GM19463 (cell line): ENCODE measurements around the gene ZGRF1.
"Not testable (repeated sequence)": the region's sequence is repeated elsewhere in the genome, so short reads cannot be mapped to it uniquely, and the experiment has no call there.

Experiments used
- ATAC-seq: cut with Tn5 transposase; IDR thresholded peaks from one replicate; pipeline ENCODE4 v1.9.1; 2021; ENCODE audit warnings: mild to moderate bottlenecking, moderate library complexity; ENCODE audit not compliant: unreplicated experiment

Gene ZGRF1

GRCh38 chr4:112636688-112637551 lies at the start of gene ZGRF1, which contains the start of gene LARP7:
ZGRF1 (minus strand) TSS chr4:112636909; CDS start chr4:112633176, 3,733 bp downstream.
LARP7 (plus strand) TSS chr4:112637143; CDS start chr4:112644670, 7,527 bp downstream.
- ATAC-seq = peak; percentile 88

- ATAC-seq = no peak
Observed at GRCh38 chr4:112680996-112681395, 44.3 kb upstream of the ZGRF1 start.

- ATAC-seq = no peak
Observed at GRCh38 chr4:112677519-112678091, 40.9 kb upstream of the ZGRF1 start.

- no peak for ATAC-seq
Observed at GRCh38 chr4:112674376-112674775, 37.7 kb upstream of the ZGRF1 start.

- no peak for ATAC-seq
Observed at GRCh38 chr4:112673686-112674085, 37.0 kb upstream of the ZGRF1 start.

GRCh38 chr4:112673076-112673475 lies 36.4 kb upstream of the ZGRF1 start:
- ATAC-seq = no peak

GRCh38 chr4:112668131-112668530 lies 31.4 kb upstream of the ZGRF1 start:
- no peak for ATAC-seq

- ATAC-seq = no peak
Observed at GRCh38 chr4:112664611-112665010, 27.9 kb upstream of the ZGRF1 start.

- not testable (repeated sequence) for ATAC-seq
Observed at GRCh38 chr4:112656115-112656514, 19.4 kb upstream of the ZGRF1 start.

- ATAC-seq = no peak
Observed at GRCh38 chr4:112655270-112655669, 18.6 kb upstream of the ZGRF1 start.

- no peak for ATAC-seq
Observed at GRCh38 chr4:112652216-112652615, 15.5 kb upstream of the ZGRF1 start.

- no peak for ATAC-seq
Observed at GRCh38 chr4:112651641-112652040, 14.9 kb upstream of the ZGRF1 start.

GRCh38 chr4:112650332-112650731 lies 13.6 kb upstream of the ZGRF1 start:
- ATAC-seq = no peak

- ATAC-seq = no peak
Observed at GRCh38 chr4:112649055-112649408, 12.3 kb upstream of the ZGRF1 start.

GRCh38 chr4:112648263-112649054 lies 11.8 kb upstream of the ZGRF1 start:
- no peak for ATAC-seq

GRCh38 chr4:112647785-112648184 lies 11.1 kb upstream of the ZGRF1 start:
- ATAC-seq = no peak

GRCh38 chr4:112646632-112647537 lies 10.2 kb upstream of the ZGRF1 start:
- no peak for ATAC-seq

GRCh38 chr4:112645541-112646329 lies 9.0 kb upstream of the ZGRF1 start:
- no peak for ATAC-seq
